Measurements from ENCODE around the gene RNF4.

DNA sequence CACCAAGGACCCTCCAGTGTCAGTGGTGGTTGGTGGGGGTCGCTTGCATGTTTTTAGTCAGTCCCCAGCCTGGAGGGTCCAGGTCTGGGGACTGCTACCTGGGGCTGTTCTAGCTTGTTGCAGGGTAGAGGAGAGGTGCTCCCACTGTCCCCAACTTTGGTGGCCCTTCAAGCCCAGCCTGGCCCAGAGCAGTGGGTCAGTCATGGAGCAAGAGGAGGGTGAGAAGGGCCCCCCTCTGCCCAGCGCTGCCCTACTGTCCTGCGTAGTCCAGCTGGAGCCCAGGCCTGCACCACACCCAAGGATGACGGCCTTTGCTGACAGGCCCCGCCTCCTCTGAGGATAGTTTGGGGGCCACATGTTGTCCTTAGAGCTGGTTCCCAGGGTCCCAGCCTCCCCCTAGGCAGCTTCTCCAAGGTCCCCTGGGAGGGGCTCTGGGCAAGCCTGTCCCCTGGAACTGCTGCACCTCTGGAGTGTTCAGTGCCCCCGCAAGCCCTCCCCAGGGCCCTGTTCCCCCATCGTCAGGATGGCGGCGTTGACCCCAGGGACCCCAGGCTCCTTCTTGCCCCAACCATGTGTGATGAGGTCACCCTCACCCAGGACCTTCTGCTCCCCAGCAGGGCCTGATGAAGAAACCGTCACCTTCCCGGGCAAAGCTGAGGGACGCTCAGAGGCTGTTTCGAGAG, 43.4 kb upstream of the RNF4 start:
- TF ChIP-seq EZH2phosphoT487 (IDR thresholded peaks at IDR 0.05; ENCODE audit: insufficient read depth, low read depth) (no peak), EZH2 (IDR thresholded peaks at IDR 0.05; ENCODE audit: insufficient read depth, poor library complexity, severe bottlenecking) (no peak)

All from GM23248 (cell line).